OCI-LY3 (cell line): ENCODE data around the gene ANXA3.

ENCODE experiments used
- CTCF ChIP-seq: fragments of 200-600, 300-600 bp; sonication (generic); IDR thresholded peaks from 2 replicates; pipeline ENCODE4 v1.5.1; 2014; ENCODE audit warnings: antibody characterized with exemption, low read length, low read depth
- EZH2phosphoT487 ChIP-seq: fragments of 200-600 bp; shearing (Covaris generic); IDR thresholded peaks from 2 replicates; pipeline ENCODE4 v1.6.1; 2018; ENCODE audit warnings: antibody characterized with exemption, mixed run types, low read depth

- TF ChIP-seq EZH2phosphoT487 = no peak
- no peak for TF ChIP-seq CTCF
These were observed 17.7 kb upstream of the ANXA3 start for GRCh38 chr4:78533854-78534253.
